Peyer's patch (tissue), 4 donors: ENCODE results near the gene SLC7A7. TPM values are rescaled to one million over a fixed set of nuclear protein-coding genes. Genes with fewer than 3 reads are reported as not detected.
"Not testable (repeated sequence)": the region's sequence is repeated elsewhere in the genome, so short reads cannot be mapped to it uniquely, and the experiment has no call there.

ENCODE experiments used
- DNase-seq, 3 donors: peaks; one replicate each; pipeline ENCODE4 v3.0.0-alpha.2; 2017 to 2019
- H3K27ac ChIP-seq, 4 donors: fragments of 200-600 bp; sonication (generic); one replicate each; pipeline ENCODE4 v1.5.1; 2016 to 2019
- H3K27me3 ChIP-seq, 2 donors: fragments of 200-600 bp; sonication (generic); one replicate each; pipeline ENCODE4 v1.5.1; 2019
- H3K36me3 ChIP-seq, 3 donors: fragments of 200-600 bp; sonication (generic); one replicate each; pipeline ENCODE4 v1.5.1; 2016 to 2019
- H3K4me1 ChIP-seq, 4 donors: fragments of 200-600 bp; sonication (generic); one replicate each; pipeline ENCODE4 v1.5.1; 2016 to 2019
- H3K4me3 ChIP-seq, 4 donors: fragments of 200-600 bp; sonication (generic); 1 replicate in 3 of 4; 2 replicates in 1 of 4; pipeline ENCODE4 v1.5.1; 2016 to 2019; ENCODE audit warnings: mild to moderate bottlenecking in 1 of 4
- H3K9me3 ChIP-seq, 4 donors: fragments of 200-600 bp; sonication (generic); one replicate each; pipeline ENCODE4 v1.5.1; 2016 to 2019; ENCODE audit warnings: mild to moderate bottlenecking in 1 of 4
- POLR2A ChIP-seq, 2 donors: fragments of 450-650 bp; IDR thresholded peaks; one replicate each; pipeline ENCODE4 v1.5.1; 2017; ENCODE audit warnings: antibody characterized with exemption in 2 of 2, mild to moderate bottlenecking in 2 of 2, moderate library complexity in 2 of 2
- total RNA-seq, 4 donors: library from RNA; depleted of rRNA; stranded (reverse); fragments of >200 nt; gene quantifications; one replicate each; pipeline ENCODE4 v1.1.0, GENCODE V29; 2016
- TF ChIP-seq, protein P1 (sequence below), 6 experiments: fragments of 450-650 bp in 4 of 6; fragments of 200-600 bp in 2 of 6; sonication (generic) in 1 of 6; IDR thresholded peaks; one replicate each; pipeline ENCODE4 v1.5.1; 2017 to 2019; ENCODE audit warnings: antibody characterized with exemption in 6 of 6, mild to moderate bottlenecking in 3 of 6, moderate library complexity in 1 of 6

SLC7A7 gene
- total RNA-seq, 4 donors from 2014 or later: 30.5 to 787 (median 367) TPM

DNA sequence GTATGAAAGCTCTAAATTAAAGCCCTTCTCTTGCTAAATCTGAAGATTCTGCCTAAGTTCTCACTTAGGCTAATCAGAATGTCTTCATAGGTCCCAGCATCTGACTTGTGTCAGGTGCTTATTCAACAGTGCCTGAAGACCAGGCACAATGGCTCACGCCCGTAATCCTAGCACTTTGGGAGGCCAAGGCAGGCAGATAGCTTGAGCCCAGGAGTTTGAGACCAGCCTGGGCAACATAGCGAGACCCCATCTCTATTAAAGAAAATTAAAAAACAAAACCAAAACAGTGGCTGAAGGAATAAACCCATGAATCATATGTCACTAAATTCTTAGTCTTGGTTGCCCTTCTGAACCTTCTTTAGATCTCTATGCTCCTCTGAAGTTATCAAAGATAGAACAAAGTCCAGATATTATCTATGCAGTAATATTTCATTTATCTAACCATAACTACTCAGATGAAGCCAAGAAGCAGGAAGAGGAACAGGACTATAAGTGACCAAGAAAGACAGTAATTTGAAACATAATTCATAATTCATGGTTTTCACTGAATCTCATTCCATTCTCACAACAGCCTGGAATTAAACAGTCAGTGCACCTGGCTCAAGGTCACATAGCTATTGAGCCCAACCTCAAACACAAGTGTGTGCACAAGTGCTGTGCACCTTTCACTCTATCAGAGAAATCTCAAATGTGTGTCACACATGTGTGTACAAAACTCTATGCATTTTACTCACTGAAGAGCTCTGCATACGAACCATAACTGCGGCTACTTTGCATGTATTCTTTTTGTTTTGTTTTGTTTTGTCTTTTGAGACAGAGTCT lies 6.6 kb downstream of the SLC7A7 start:
- H3K27me3 ChIP-seq: no peaks in the 10 kb centered on the region
- no peaks in the 10 kb centered on the region for H3K9me3 ChIP-seq
- peak; percentile 36 to 58 for TF ChIP-seq POLR2A (IDR thresholded peaks at IDR 0.05)
- TF ChIP-seq, protein P1, sequence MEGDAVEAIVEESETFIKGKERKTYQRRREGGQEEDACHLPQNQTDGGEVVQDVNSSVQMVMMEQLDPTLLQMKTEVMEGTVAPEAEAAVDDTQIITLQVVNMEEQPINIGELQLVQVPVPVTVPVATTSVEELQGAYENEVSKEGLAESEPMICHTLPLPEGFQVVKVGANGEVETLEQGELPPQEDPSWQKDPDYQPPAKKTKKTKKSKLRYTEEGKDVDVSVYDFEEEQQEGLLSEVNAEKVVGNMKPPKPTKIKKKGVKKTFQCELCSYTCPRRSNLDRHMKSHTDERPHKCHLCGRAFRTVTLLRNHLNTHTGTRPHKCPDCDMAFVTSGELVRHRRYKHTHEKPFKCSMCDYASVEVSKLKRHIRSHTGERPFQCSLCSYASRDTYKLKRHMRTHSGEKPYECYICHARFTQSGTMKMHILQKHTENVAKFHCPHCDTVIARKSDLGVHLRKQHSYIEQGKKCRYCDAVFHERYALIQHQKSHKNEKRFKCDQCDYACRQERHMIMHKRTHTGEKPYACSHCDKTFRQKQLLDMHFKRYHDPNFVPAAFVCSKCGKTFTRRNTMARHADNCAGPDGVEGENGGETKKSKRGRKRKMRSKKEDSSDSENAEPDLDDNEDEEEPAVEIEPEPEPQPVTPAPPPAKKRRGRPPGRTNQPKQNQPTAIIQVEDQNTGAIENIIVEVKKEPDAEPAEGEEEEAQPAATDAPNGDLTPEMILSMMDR (IDR thresholded peaks at IDR 0.05): no peak
- peak overlapping the region in 2 of 4 donors; percentile 27 to 38 for H3K4me3 ChIP-seq
- DNase-seq: no peak
- H3K27ac ChIP-seq: peak overlapping the region in 3 of 4 donors; percentile 72 to 87 (median 83)
- H3K36me3 ChIP-seq: peaks cover 0 to 6% (median 0%) of the 10 kb centered on the region in 3 donors
- peaks cover 0 to 23% (median 4%) of the 10 kb centered on the region in 4 donors for H3K4me1 ChIP-seq

DNA sequence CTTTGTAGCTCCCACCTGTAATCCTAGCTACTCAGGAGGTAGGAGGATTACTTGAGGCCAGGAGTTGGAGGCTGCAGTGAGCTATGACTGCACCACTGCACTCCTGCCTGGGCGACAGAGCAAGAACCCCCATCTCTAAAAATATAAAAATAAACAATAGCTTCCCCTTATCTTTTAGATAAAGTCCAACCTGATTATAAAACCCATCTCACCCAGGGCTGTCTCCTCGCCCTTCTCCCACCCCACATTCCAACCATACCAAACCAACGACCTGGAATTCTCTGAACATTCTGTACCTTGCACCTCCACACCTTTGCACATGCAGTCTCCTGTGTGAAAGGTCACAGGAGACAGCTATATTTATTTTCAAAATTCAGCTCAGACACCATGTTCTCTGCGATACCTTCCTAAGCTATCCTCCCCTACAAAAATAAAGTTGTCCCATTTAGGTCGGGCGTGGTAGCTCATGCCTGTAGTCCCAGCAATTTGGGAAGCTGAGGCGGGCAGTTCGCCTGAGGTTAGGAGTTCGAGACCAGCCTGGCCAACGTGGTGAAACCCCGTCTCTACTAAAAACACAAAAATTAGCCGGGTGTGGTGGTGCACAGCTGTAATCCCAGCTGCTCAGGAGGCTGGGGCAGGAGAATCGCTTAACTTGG lies 7.7 kb downstream of the SLC7A7 start:
- Histone ChIP-seq H3K4me1 (peaks cover 0 to 23% (median under 1%) of the 10 kb centered on the region in 4 donors), H3K9me3 (no peaks in the 10 kb centered on the region), H3K27ac (peak overlapping the region in 3 of 4 donors; percentile 72 to 87 (median 83)), H3K36me3 (no peaks in the 10 kb centered on the region), H3K27me3 (no peaks in the 10 kb centered on the region), H3K4me3 (peak overlapping the region in 2 of 4 donors; percentile 21 to 27)
- TF ChIP-seq POLR2A (IDR thresholded peaks at IDR 0.05): no peak
- TF ChIP-seq, protein P1 (IDR thresholded peaks at IDR 0.05): no peak
- DNase-seq: peak in 1 of 3 donors; percentile 67

GRCh38 chr14:22805235-22805634 lies 10.0 kb downstream of the SLC7A7 start:
- not testable (repeated sequence) for H3K9me3 ChIP-seq, DNase-seq, H3K27ac ChIP-seq, H3K27me3 ChIP-seq, H3K4me3 ChIP-seq, H3K36me3 ChIP-seq
- H3K4me1 ChIP-seq: peaks cover 0 to 23% (median 0%) of the 10 kb centered on the region in 4 donors

DNA sequence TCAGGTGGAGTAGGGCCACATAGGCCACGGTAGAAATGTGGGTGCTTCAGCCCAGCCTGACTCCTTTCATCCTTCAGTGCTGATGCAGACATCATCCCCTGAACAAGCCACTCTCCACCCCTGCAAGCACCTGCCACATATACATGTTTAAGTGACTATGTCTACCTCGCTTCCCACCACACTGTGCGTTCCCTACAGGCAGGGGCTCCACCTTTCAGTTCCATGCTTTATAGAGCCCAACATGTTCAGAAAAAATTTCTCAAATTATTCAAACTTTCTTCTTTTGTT lies 11.6 kb downstream of the SLC7A7 start:
- TF ChIP-seq, protein P1 (IDR thresholded peaks at IDR 0.05): no peak
- TF ChIP-seq POLR2A (IDR thresholded peaks at IDR 0.05): no peak
- Histone ChIP-seq H3K9me3 (no peaks in the 10 kb centered on the region), H3K27me3 (no peaks in the 10 kb centered on the region), H3K4me3 (no peak overlapping the region), H3K4me1 (peaks cover 0 to 15% (median 0%) of the 10 kb centered on the region in 4 donors), H3K27ac (peak overlapping the region in 1 of 4 donors; percentile 13), H3K36me3 (no peaks in the 10 kb centered on the region)
- no peak for DNase-seq

DNA sequence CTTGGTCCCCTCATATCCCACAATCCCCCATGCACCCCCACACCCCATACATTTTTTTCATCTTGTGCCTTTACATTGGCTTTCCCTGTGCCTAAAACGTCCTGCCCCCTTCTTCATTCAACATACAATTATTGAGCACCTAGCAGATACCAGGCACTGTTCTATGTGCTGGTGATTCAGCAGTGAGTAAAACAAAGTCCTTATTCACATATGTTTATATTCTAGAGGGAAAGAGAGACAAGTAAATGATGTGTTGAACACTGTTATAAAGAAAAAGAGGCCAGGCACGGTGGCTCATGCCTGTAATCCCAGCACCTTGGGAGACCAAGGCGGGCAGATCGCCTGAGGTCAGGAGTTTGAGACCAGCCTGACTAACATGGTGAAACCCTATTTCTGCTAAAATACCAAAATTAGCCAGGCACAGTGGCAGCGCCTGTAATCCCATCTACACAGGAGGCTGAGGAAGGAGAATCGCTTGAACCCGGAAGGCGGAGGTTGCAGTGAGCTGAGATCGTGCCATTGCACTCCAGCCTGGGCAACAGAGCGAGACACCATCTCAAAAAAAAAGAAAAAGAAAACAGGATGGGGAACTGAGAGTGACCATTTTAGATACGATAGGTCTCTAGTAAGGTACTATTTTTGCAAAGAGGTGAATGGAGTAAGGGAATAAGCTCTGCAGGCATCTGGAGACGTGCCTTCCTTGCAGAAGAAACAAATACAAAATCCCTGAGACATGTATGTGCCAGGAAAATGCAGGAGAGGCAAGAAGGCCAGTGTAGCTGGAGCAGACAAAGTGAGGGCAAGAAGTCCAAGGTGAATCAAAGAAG lies 12.2 kb downstream of the SLC7A7 start:
- Histone ChIP-seq H3K4me1 (peaks cover 0 to 11% (median 0%) of the 10 kb centered on the region in 4 donors), H3K27ac (peak overlapping the region in 1 of 4 donors; percentile 13), H3K4me3 (no peak overlapping the region), H3K27me3 (no peaks in the 10 kb centered on the region), H3K36me3 (no peaks in the 10 kb centered on the region), H3K9me3 (no peaks in the 10 kb centered on the region)
- no peak for DNase-seq
- TF ChIP-seq, protein P1 (IDR thresholded peaks at IDR 0.05): no peak
- TF ChIP-seq POLR2A (IDR thresholded peaks at IDR 0.05): no peak
